H9 (cell line): Measurements from ENCODE around the gene C3orf49. TPM values are rescaled to one million over a fixed set of nuclear protein-coding genes. Genes with fewer than 3 reads are reported as not detected.

ENCODE experiments used
- DNase-seq: peaks from one replicate; pipeline ENCODE4 v3.0.0-alpha.2; 2017
- H2AFZ ChIP-seq: one replicate; pipeline ENCODE4 v1.6.1; 2013; ENCODE audit warnings: mild to moderate bottlenecking, low read length, control low read depth, moderate library complexity
- H2AK5ac ChIP-seq: 2 replicates; pipeline ENCODE4 v1.6.1; 2013; ENCODE audit warnings: low read length, control low read depth, mixed read lengths; ENCODE audit not compliant: insufficient read length
- H2BK120ac ChIP-seq: one replicate; pipeline ENCODE4 v1.6.1; 2013; ENCODE audit warnings: low read depth, mild to moderate bottlenecking, low read length, control low read depth, inconsistent platforms; ENCODE audit not compliant: poor library complexity, severe bottlenecking
- H2BK12ac ChIP-seq: 2 replicates; pipeline ENCODE4 v1.6.1; 2013; ENCODE audit warnings: low read length, control low read depth, mixed read lengths, low read depth; ENCODE audit not compliant: insufficient read length
- H2BK15ac ChIP-seq: 2 replicates; pipeline ENCODE4 v1.6.1; 2013; ENCODE audit warnings: low read depth, low read length, control low read depth
- H2BK20ac ChIP-seq: one replicate; pipeline ENCODE4 v1.6.1; 2013; ENCODE audit warnings: low read depth, mild to moderate bottlenecking, low read length, control low read depth, inconsistent platforms; ENCODE audit not compliant: poor library complexity, severe bottlenecking
- H2BK5ac ChIP-seq: 2 replicates; pipeline ENCODE4 v1.6.1; 2013; ENCODE audit warnings: low read length, control low read depth, mixed read lengths; ENCODE audit not compliant: insufficient read length
- H3K14ac ChIP-seq: 2 replicates; pipeline ENCODE4 v1.6.1; 2013; ENCODE audit warnings: low read length, control low read depth; ENCODE audit not compliant: insufficient read depth
- H3K18ac ChIP-seq: 2 replicates; pipeline ENCODE4 v1.6.1; 2013; ENCODE audit warnings: low read depth, mild to moderate bottlenecking, mixed read lengths, low read length, control low read depth; ENCODE audit not compliant: insufficient read length
- H3K23ac ChIP-seq: 2 replicates; pipeline ENCODE4 v1.6.1; 2013; ENCODE audit warnings: low read length, control low read depth, mixed read lengths, low read depth; ENCODE audit not compliant: insufficient read length
- H3K23me2 ChIP-seq: 2 replicates; pipeline ENCODE4 v1.6.1; 2013; ENCODE audit warnings: low read depth, mild to moderate bottlenecking, mixed read lengths, low read length, control low read depth; ENCODE audit not compliant: insufficient read length, poor library complexity, severe bottlenecking
- H3K27ac ChIP-seq: 2 replicates; pipeline ENCODE4 v1.5.1; 2013; ENCODE audit warnings: low read length, control low read depth, mixed read lengths, low read depth; ENCODE audit not compliant: insufficient read length
- H3K27me3 ChIP-seq: 2 replicates; pipeline ENCODE4 v1.6.1; 2013; ENCODE audit warnings: low read length, control low read depth, inconsistent platforms; ENCODE audit not compliant: insufficient read depth
- H3K4ac ChIP-seq: 2 replicates; pipeline ENCODE4 v1.6.1; 2013; ENCODE audit warnings: low read depth, mild to moderate bottlenecking, control low read depth, inconsistent platforms, low read length, moderate library complexity
- H3K4me1 ChIP-seq: 2 replicates; pipeline ENCODE4 v1.6.1; 2013; ENCODE audit warnings: low read length, control low read depth, inconsistent platforms; ENCODE audit not compliant: insufficient read depth
- H3K4me2 ChIP-seq: 2 replicates; pipeline ENCODE4 v1.6.1; 2013; ENCODE audit warnings: low read length, control low read depth, mixed read lengths; ENCODE audit not compliant: insufficient read length, insufficient read depth
- H3K56ac ChIP-seq: 2 replicates; pipeline ENCODE4 v1.6.1; 2013; ENCODE audit warnings: low read depth, mild to moderate bottlenecking, mixed read lengths, low read length, control low read depth; ENCODE audit not compliant: insufficient read length
- H3K79me1 ChIP-seq: 2 replicates; pipeline ENCODE4 v1.6.1; 2013; ENCODE audit warnings: low read depth, mild to moderate bottlenecking, moderate library complexity, low read length, control low read depth, inconsistent platforms; ENCODE audit not compliant: insufficient read depth, poor library complexity, severe bottlenecking
- H3K79me2 ChIP-seq: 2 replicates; pipeline ENCODE4 v1.6.1; 2013; ENCODE audit warnings: low read length, control low read depth, inconsistent platforms; ENCODE audit not compliant: insufficient read depth
- H3K9ac ChIP-seq: 2 replicates; pipeline ENCODE4 v1.6.1; 2013; ENCODE audit warnings: low read length, control low read depth, mixed read lengths; ENCODE audit not compliant: insufficient read length; ENCODE audit errors: extremely low read depth
- H3K9me3 ChIP-seq: one replicate; pipeline ENCODE4 v1.6.1; 2013; ENCODE audit warnings: low read depth, low read length, inconsistent platforms; ENCODE audit not compliant: control insufficient read depth
- H3T11ph ChIP-seq: one replicate; pipeline ENCODE4 v1.6.1; 2013; ENCODE audit warnings: mild to moderate bottlenecking, low read length, control low read depth, inconsistent platforms
- H4K20me1 ChIP-seq: one replicate; pipeline ENCODE4 v1.6.1; 2013; ENCODE audit not compliant: control insufficient read depth, insufficient read length, insufficient read depth
- H4K5ac ChIP-seq: 2 replicates; pipeline ENCODE4 v1.6.1; 2013; ENCODE audit warnings: low read depth, mild to moderate bottlenecking, mixed read lengths, low read length, control low read depth; ENCODE audit not compliant: insufficient read length
- H4K8ac ChIP-seq: replicated peaks from 2 replicates; pipeline ENCODE4 v1.6.1; 2013; ENCODE audit warnings: low read length, control low read depth, mixed read lengths, low read depth; ENCODE audit not compliant: insufficient read length
- H4K91ac ChIP-seq: 2 replicates; pipeline ENCODE4 v1.6.1; 2013; ENCODE audit warnings: low read depth, mild to moderate bottlenecking, moderate library complexity, mixed read lengths, low read length, control low read depth; ENCODE audit not compliant: insufficient read length
- H3K27ac Mint-ChIP-seq, 3 experiments: 2 replicates in 2 of 3; 3 replicates in 1 of 3; pipeline ENCODE4 v1.8.0; 2020 to 2021; ENCODE audit warnings: mixed read lengths in 3 of 3, mild to moderate bottlenecking in 1 of 3, moderate library complexity in 1 of 3
- H3K27me3 Mint-ChIP-seq: 2 replicates; pipeline ENCODE4 v1.8.0; 2021; ENCODE audit warnings: low read depth, mild to moderate bottlenecking, moderate library complexity, mixed read lengths
- H3K36me3 Mint-ChIP-seq, 3 experiments: 2 replicates in 2 of 3; 3 replicates in 1 of 3; pipeline ENCODE4 v1.8.0; 2020 to 2021; ENCODE audit warnings: low read depth in 3 of 3, mixed read lengths in 3 of 3; ENCODE audit not compliant: insufficient read depth in 1 of 3
- H3K4me1 Mint-ChIP-seq, 2 experiments: 2 replicates each; pipeline ENCODE4 v1.8.0; 2020; ENCODE audit warnings: mixed read lengths in 2 of 2
- H3K4me3 Mint-ChIP-seq, 2 experiments: 2 replicates in 1 of 2; 3 replicates in 1 of 2; pipeline ENCODE4 v1.8.0; 2020 to 2021; ENCODE audit warnings: mild to moderate bottlenecking in 2 of 2, mixed read lengths in 2 of 2, moderate library complexity in 1 of 2
- H3K9me3 Mint-ChIP-seq, 2 experiments: 2 replicates in 1 of 2; 3 replicates in 1 of 2; pipeline ENCODE4 v1.8.0; 2020; ENCODE audit warnings: mild to moderate bottlenecking in 2 of 2, mixed read lengths in 2 of 2, moderate library complexity in 1 of 2
- WGBS: extraction: QIAGEN DNeasy Blood & Tissue Kit; methylation state at CpG from one replicate; pipeline ENCODE4 v1.1.7; 2013; ENCODE audit warnings: missing lambda C conversion rate, low lambda C conversion rate, mixed read lengths; ENCODE audit not compliant: insufficient read length; ENCODE audit errors: extremely low coverage; 5-methylcytosine and 5-hydroxymethylcytosine counted together
- long read RNA-seq: library from polyadenylated mRNA; unstranded; transcript quantifications from one replicate; pipeline ENCODE4 v2.0.0, GENCODE V29; 2020
- total RNA-seq: library from RNA; stranded (reverse); gene quantifications from 2 replicates; pipeline ENCODE4 v1.2.1, GENCODE V29; 2021
- TF ChIP-seq, protein P1 (sequence below): fragments of 200-600 bp; sonication (generic); conservative IDR thresholded peaks from 3 replicates; pipeline ENCODE4 v1.8.0; 2021; ENCODE audit warnings: antibody characterized with exemption, mild to moderate bottlenecking

Gene C3orf49, protein sequence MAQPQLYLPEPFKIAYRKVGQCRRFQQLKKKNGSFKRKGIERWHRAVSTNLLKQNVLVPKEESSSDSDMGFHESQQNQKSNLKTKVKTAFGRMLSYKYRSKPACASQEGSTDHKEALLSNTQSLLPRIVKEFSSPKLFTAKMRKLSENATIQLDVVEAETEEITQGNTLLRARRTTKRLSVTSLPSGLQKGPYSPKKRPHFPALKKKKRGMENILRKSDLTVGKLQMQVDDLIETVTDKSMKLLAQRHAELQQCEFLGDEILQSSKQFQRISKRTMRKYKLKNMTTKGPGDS
- not detected in 2 replicates for total RNA-seq
- long read RNA-seq, result 0 reads

DNA sequence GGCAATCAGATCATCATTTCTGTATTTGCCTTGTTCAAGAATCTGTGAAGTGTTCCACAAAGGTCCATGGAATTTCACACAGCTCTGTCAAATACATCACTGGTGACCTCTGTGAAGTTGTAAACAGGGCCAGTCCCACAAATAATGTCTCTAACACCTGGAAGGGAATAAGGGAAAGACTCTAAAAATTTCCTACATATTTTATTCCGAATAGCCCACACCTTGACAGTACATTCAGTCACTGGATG lies at the start of gene C3orf49:
Gene C3orf49, plus strand, starts transcription at position 149 of the 248 bp plus-strand sequence. CDS start 173 bp downstream, outside the sequence.
- TF ChIP-seq, protein P1, sequence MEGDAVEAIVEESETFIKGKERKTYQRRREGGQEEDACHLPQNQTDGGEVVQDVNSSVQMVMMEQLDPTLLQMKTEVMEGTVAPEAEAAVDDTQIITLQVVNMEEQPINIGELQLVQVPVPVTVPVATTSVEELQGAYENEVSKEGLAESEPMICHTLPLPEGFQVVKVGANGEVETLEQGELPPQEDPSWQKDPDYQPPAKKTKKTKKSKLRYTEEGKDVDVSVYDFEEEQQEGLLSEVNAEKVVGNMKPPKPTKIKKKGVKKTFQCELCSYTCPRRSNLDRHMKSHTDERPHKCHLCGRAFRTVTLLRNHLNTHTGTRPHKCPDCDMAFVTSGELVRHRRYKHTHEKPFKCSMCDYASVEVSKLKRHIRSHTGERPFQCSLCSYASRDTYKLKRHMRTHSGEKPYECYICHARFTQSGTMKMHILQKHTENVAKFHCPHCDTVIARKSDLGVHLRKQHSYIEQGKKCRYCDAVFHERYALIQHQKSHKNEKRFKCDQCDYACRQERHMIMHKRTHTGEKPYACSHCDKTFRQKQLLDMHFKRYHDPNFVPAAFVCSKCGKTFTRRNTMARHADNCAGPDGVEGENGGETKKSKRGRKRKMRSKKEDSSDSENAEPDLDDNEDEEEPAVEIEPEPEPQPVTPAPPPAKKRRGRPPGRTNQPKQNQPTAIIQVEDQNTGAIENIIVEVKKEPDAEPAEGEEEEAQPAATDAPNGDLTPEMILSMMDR, result no peak
- Histone ChIP-seq H3K27ac (no peak within 1 kb of the TSS), H3K9me3 (no peaks in the 10 kb centered on the region), H4K8ac (no peak within 1 kb of the TSS), H3K56ac (no peak within 1 kb of the TSS), H3K4me1 (0 out of 2 replicates have a peak, but pooled peaks cover 3% of the 10 kb centered on the region), H3T11ph (no peak within 1 kb of the TSS), H2BK120ac (no peak within 1 kb of the TSS), H2AFZ (no peak within 1 kb of the TSS), H2BK12ac (no peak within 1 kb of the TSS), H3K23ac (no peak within 1 kb of the TSS), H3K18ac (no peak within 1 kb of the TSS), H3K23me2 (no peaks in the 10 kb centered on the region), H3K79me2 (no peaks in the 10 kb centered on the region), H4K20me1 (no peaks in the 10 kb centered on the region), H2BK15ac (no peak within 1 kb of the TSS), H3K4me2 (no peak within 1 kb of the TSS), H2BK20ac (no peak within 1 kb of the TSS), H2AK5ac (no peak within 1 kb of the TSS), H4K5ac (no peak within 1 kb of the TSS), H3K9ac (no peak within 1 kb of the TSS), H2BK5ac (no peak within 1 kb of the TSS), H3K4ac (no peak within 1 kb of the TSS), H3K27me3 (no peaks in the 10 kb centered on the region), H3K79me1 (no peaks in the 10 kb centered on the region), H4K91ac (no peak within 1 kb of the TSS), H3K14ac (no peak within 1 kb of the TSS)
- peaks cover 9 to 16% of the 10 kb centered on the region in 2 experiments for H3K4me1 Mint-ChIP-seq
- no peak for DNase-seq
- no peak within 1 kb of the TSS for H3K4me3 Mint-ChIP-seq
- no peaks in the 10 kb centered on the region for H3K9me3 Mint-ChIP-seq
- H3K36me3 Mint-ChIP-seq, result no peaks in the 10 kb centered on the region
- H3K27ac Mint-ChIP-seq, result no peak within 1 kb of the TSS
- no peaks in the 10 kb centered on the region for H3K27me3 Mint-ChIP-seq
- no CpG with 5 or more reads among the region's 1 CpG for WGBS
